Retinal pigment epithelial cell (primary cell): ENCODE data around the gene VAMP8.

Experiments used
- DNase-seq: peaks from one replicate; pipeline ENCODE4 v3.0.0-alpha.2; 2010; ENCODE audit warnings: low read depth
- H3K4me3 ChIP-seq: 2 replicates; pipeline ENCODE4 v1.5.1; 2011; ENCODE audit warnings: mild to moderate bottlenecking, low read length, control low read depth, moderate library complexity
- CTCF ChIP-seq: conservative IDR thresholded peaks from 2 replicates; pipeline ENCODE4 v1.5.1; 2011; ENCODE audit warnings: low read depth, low read length, control low read depth, inconsistent platforms

Gene VAMP8

GRCh38 chr2:85575739-85576138, 1.6 kb upstream of the VAMP8 start:
- DNase-seq = no peak
- no peak overlapping the region for H3K4me3 ChIP-seq
- TF ChIP-seq CTCF = no peak

GRCh38 chr2:85577063-85577385, 362 bp upstream of the VAMP8 start:
- H3K4me3 ChIP-seq = no peak overlapping the region
- no peak for TF ChIP-seq CTCF

GRCh38 chr2:85578243-85579180, 1.1 kb downstream of the VAMP8 start:
- no peak overlapping the region for H3K4me3 ChIP-seq
- DNase-seq = no peak

More at GRCh38 chr2:85577063-85577385, 362 bp upstream of the VAMP8 start:
- DNase-seq = no peak

GRCh38 chr2:85579266-85579935, 2.0 kb downstream of the VAMP8 start:
- DNase-seq = no peak
- H3K4me3 ChIP-seq = no peak overlapping the region
- no peak for TF ChIP-seq CTCF

More at GRCh38 chr2:85578243-85579180, 1.1 kb downstream of the VAMP8 start:
- TF ChIP-seq CTCF = no peak

- no peak for TF ChIP-seq CTCF
- no peak overlapping the region for H3K4me3 ChIP-seq
These were observed 2.8 kb downstream of the VAMP8 start for GRCh38 chr2:85580206-85580605.

GRCh38 chr2:85582492-85582891, 5.1 kb downstream of the VAMP8 start:
- DNase-seq = no peak
- no peak overlapping the region for H3K4me3 ChIP-seq
- no peak for TF ChIP-seq CTCF

More at GRCh38 chr2:85580206-85580605, 2.8 kb downstream of the VAMP8 start:
- DNase-seq = no peak
